Measurements from ENCODE around the gene SEMA4A.

- no peak for TF ChIP-seq CTCF (IDR thresholded peaks at IDR 0.05; ENCODE audit: insufficient read depth, low read depth, low read length)
- no peak for TF ChIP-seq EZH2 (IDR thresholded peaks at IDR 0.05; ENCODE audit: insufficient read depth, low read length)
These were observed 51.3 kb downstream of the SEMA4A start for GRCh38 chr1:156204686-156205085.

Measured in astrocyte (in vitro differentiated cells and primary cell).